MG63 (cell line): ENCODE data around the gene ARHGAP45. TPM values are rescaled to one million over a fixed set of nuclear protein-coding genes. Genes with fewer than 3 reads are reported as not detected.

Experiments used
- DNase-seq: peaks from one replicate; pipeline ENCODE4 v3.0.0-alpha.2; 2020
- H3K27me3 ChIP-seq: fragments of 250-450 bp; sonication (Bioruptor Pico); 2 replicates; pipeline ENCODE4 v1.5.1; 2020; ENCODE audit warnings: mild to moderate bottlenecking, moderate library complexity
- H3K36me3 ChIP-seq: fragments of 250-450 bp; sonication (Bioruptor Pico); 2 replicates; pipeline ENCODE4 v1.5.1; 2020; ENCODE audit warnings: mild to moderate bottlenecking, moderate library complexity
- H3K4me3 ChIP-seq: fragments of 250-450 bp; sonication (Bioruptor Pico); 2 replicates; pipeline ENCODE4 v1.5.1; 2020; ENCODE audit warnings: mild to moderate bottlenecking, moderate library complexity
- H3K9me3 ChIP-seq: fragments of 250-450 bp; sonication (Bioruptor Pico); 2 replicates; pipeline ENCODE4 v1.5.1; 2020; ENCODE audit warnings: mild to moderate bottlenecking, moderate library complexity
- total RNA-seq: library from RNA; depleted of rRNA; stranded (reverse); fragments of >200 nt; shearing (Covaris generic); gene quantifications from 2 replicates; pipeline ENCODE4 v1.2.3, GENCODE V29; 2014; ENCODE audit warnings: low replicate concordance

Gene ARHGAP45
- total RNA-seq, 1 experiment from 2014 or later: not detected

DNA sequence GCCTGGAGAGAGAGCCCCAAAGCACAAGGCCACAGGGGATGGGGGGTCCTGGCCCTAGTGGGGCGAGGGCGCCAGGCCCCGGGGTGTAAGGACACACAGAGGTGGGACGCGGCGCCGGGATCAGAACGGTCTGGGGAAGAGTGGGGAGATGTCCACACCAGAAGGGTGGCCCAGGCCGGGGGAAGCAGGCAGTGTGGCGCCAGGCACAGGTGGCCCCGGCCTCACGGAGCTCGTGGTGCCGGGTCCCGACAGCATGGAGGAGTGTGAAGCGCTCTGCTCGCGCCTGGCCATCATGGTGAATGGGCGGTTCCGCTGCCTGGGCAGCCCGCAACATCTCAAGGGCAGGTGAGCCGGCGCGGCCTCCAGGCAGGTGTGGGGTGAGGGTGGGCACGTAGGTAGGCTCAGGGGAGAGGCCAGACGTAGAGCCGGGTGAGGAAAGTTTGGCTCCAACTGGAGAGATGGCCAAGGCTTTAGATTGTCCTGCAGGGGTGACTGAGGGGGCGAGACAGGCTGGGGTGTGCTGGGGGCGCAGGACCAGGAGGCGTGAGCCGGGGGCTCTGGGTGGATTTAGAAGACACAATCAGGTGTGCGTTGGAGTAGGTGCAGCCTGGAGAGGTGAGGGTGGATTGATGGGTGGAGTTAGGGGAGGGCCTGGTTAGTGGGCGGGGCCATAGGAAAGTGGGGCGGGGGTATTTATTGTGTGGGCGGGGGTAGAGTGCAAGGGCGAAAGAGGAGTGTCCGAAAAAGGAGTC, 2.9 kb upstream of the ARHGAP45 start:
- Histone ChIP-seq H3K36me3 (no peaks in the 10 kb centered on the region), H3K4me3 (no peak overlapping the region), H3K9me3 (no peaks in the 10 kb centered on the region), H3K27me3 (no peaks in the 10 kb centered on the region)
- DNase-seq: no peak

DNA sequence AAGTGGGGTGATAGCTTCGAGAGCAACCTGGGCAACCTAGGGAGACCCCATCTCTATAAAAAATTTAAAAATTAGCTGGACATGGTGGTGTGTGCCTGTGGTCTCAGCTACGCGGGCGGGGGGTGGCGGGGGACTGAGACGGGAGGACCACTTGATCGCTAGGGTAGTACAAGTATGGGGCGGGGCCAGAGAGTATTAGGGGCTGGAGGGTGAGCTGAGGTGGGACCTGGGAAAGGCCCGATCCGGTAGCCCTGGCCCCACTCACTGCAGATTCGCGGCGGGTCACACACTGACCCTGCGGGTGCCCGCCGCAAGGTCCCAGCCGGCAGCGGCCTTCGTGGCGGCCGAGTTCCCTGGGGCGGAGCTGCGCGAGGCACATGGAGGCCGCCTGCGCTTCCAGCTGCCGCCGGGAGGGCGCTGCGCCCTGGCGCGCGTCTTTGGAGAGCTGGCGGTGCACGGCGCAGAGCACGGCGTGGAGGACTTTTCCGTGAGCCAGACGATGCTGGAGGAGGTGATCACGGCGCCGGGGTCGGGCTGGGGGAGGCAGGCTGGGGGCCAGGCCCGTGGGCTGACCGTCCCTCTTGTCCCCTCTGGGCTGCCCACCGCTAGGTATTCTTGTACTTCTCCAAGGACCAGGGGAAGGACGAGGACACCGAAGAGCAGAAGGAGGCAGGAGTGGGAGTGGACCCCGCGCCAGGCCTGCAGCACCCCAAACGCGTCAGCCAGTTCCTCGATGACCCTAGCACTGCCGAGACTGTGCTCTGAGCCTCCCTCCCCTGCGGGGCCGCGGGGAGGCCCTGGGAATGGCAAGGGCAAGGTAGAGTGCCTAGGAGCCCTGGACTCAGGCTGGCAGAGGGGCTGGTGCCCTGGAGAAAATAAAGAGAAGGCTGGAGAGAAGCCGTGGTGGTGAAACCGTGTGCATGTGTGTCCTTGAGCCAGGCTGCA, 2.0 kb upstream of the ARHGAP45 start:
- Histone ChIP-seq H3K4me3 (no peak overlapping the region), H3K9me3 (no peaks in the 10 kb centered on the region), H3K27me3 (no peaks in the 10 kb centered on the region), H3K36me3 (no peaks in the 10 kb centered on the region)
- peak; percentile 66 for DNase-seq

DNA sequence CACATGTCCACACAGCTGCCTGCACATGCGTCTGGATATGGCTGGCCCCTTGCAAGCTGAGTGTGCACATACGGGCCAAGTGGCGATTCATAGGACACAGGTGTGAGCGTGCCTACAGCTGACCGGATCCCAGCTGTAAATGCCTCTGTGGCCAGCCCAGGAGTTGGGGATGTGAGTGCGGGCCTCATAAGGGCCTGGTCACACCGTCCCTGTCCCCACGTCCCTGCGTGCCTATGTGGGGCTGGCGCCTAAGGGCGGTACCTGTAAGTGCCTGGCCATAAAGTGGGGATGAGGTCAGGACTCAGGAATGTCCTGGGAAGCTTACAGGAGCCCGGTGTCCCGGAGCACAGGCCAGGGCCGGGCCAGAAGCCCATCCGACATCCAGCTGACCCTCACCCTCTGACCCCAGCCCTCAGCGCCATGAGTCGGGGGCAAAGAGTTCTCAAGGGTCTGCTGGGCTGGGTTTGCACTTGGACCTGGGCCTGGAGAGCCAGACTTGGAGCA, 1.3 kb upstream of the ARHGAP45 start:
- no peak for DNase-seq
- no peaks in the 10 kb centered on the region for H3K36me3 ChIP-seq
- no peaks in the 10 kb centered on the region for H3K27me3 ChIP-seq
- no peak overlapping the region for H3K4me3 ChIP-seq
- H3K9me3 ChIP-seq: no peaks in the 10 kb centered on the region

DNA sequence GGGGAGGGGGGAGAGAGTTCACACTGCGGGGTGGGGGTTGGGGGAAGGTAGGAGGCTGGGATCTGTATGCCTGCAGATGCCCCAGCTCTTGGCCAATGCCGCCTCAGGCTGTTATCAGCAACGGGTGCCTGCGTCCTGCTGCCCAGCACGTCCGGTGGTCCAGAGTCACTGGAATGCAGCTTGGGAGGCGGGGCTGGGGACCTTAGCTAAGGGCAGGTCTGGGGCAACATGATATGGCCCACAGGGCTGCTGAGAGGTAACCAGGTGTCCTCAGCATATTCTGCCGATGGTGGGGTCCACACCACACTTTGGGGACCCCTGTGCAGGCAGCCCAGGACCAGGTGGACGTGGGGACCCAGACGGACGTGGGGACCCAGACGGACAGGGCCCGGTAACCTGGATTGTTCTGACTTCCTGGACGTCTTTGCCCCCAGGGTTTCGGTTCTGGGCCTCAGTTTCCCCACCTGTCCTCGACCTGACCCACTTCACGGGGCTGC, 668 bp upstream of the ARHGAP45 start:
- H3K27me3 ChIP-seq: no peaks in the 10 kb centered on the region

DNA sequence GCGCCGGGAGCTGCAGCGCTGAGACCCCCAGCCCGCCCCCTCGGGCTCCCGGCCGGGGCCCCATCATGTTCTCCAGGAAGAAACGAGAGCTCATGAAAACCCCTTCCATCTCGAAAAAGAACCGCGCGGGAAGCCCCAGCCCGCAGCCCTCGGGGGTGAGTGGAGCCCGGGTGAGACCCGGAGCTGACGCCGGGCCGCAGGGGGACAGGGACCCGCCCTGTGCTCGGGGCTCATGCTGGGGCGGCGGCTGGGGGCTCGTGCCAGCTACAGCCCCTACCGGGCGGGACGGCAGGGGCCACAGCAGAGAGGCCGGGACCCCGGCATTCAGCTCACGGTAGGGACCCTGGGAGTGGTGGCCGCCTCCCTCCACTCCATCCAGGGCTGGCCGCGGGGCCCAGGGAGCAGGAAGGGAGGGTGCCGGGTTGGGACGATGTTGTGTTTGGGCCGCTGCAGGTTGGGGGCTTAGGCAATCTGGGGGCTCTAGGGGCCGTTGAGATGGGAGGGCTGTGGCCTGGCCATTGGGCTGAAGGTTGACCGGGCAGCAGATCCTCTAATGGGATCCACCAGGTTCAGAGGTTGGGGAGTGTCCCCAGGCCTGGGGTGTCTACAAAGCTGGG, 482 bp downstream of the ARHGAP45 start:
- Histone ChIP-seq H3K36me3 (no peaks in the 10 kb centered on the region), H3K27me3 (no peaks in the 10 kb centered on the region), H3K9me3 (no peaks in the 10 kb centered on the region), H3K4me3 (no peak overlapping the region)
- DNase-seq: no peak

More for the DNA sequence above, 668 bp upstream of the ARHGAP45 start:
- Histone ChIP-seq H3K36me3 (no peaks in the 10 kb centered on the region), H3K4me3 (no peak overlapping the region), H3K9me3 (no peaks in the 10 kb centered on the region)
- DNase-seq: no peak

DNA sequence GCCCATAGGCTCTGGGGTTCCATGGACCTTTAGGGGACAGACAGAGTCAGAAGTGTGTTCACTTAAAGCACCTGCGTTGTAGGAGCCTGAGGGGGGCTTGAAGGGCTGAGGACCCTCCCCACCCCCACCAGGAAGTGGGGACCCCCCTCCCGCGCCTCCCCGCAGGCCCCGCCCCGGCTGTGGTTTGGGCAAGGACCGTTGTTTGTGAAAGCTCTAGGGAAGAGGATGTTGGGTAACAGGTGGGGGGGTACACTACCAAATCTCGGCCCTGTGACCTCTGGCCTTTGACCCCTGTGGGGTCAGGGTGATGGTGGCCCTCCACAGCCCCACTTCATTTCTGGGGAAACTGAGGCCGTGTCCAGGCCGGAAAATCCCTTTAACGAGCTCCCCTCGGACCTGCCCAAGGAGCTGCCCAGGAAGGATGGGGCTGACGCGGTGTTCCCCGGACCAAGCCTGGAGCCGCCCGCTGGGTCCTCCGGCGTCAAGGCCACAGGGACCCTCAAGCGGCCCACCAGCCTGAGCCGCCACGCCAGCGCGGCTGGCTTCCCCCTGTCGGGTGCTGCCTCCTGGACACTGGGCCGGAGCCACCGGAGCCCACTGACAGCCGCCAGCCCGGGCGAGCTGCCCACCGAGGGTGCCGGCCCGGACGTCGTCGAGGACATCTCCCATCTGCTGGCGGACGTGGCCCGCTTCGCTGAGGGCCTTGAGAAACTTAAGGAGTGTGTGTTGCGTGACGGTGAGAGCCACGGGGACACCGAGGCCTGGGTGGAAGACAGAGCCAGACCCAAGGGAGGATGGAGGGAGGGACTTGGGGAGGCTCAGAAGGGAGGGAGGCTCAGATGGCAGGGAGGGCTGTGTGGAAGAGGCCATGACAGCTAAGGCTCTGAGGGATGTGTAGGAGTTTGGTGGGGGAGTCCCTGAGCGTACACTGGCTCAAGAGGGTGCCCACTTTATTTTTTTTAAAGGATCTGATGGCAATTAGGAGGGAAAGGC, 1.3 kb downstream of the ARHGAP45 start:
- no peak for DNase-seq
- Histone ChIP-seq H3K36me3 (no peaks in the 10 kb centered on the region), H3K4me3 (no peak overlapping the region), H3K27me3 (no peaks in the 10 kb centered on the region), H3K9me3 (no peaks in the 10 kb centered on the region)

DNA sequence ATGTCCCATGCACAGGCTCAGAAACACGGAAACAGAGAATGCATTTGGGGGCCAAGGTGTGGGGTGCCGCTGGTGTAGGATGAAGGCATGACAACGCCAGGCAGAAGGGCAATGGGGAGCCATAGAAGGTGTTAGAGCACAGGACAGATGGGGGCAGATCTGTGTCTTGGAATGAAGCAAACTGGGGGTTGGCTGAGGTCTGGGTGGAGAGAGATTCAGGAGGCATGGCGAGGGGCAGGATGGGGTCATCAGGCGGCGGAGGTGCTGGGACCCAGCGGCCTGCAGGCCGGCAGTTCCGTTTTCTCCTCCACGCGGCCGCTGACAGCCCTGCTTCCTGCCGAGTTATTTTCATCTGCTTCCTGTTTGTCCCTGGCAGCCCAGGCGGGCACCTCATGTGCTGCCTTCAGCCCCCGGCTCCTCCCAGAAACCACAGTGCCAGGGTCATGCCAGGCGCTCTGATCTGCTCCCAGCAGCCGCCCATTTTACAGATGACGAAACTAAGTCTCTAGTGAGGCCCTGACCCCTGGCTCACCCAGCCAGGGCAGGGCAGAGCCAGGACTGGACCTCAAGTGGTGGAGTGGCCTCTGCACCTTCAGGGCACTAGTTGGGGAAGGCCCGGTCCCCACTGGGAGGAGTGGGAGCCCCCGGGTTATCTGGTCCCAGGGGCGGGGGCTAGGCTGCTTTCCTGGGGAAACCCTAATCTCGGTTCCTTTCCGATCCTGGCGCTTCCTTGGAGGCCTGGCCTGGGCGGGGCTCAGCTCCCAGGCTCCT, 2.2 kb downstream of the ARHGAP45 start:
- no peaks in the 10 kb centered on the region for H3K27me3 ChIP-seq
- no peaks in the 10 kb centered on the region for H3K9me3 ChIP-seq
- no peaks in the 10 kb centered on the region for H3K36me3 ChIP-seq
- DNase-seq: no peak
- H3K4me3 ChIP-seq: no peak overlapping the region

DNA sequence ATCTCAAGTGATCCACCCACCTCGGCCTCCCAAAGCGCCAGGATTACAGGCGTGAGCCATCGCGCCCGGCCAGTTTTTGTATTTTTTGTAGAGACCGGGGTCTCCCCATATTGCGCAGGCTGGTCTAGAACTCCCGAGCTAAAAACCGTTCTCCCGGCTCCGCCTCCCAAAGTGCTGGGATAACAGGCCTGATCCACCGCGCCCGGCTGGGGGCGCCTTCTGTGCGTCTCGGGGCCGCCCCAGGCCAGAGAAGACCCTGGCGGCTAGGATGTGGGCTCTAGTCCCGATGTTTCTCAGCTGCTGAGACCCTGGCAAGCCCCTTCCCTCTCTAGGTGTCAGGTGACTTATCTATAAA, 3.6 kb downstream of the ARHGAP45 start:
- no peaks in the 10 kb centered on the region for H3K36me3 ChIP-seq
- H3K4me3 ChIP-seq: no peak overlapping the region
- DNase-seq: no peak
- no peaks in the 10 kb centered on the region for H3K27me3 ChIP-seq
- no peaks in the 10 kb centered on the region for H3K9me3 ChIP-seq

DNA sequence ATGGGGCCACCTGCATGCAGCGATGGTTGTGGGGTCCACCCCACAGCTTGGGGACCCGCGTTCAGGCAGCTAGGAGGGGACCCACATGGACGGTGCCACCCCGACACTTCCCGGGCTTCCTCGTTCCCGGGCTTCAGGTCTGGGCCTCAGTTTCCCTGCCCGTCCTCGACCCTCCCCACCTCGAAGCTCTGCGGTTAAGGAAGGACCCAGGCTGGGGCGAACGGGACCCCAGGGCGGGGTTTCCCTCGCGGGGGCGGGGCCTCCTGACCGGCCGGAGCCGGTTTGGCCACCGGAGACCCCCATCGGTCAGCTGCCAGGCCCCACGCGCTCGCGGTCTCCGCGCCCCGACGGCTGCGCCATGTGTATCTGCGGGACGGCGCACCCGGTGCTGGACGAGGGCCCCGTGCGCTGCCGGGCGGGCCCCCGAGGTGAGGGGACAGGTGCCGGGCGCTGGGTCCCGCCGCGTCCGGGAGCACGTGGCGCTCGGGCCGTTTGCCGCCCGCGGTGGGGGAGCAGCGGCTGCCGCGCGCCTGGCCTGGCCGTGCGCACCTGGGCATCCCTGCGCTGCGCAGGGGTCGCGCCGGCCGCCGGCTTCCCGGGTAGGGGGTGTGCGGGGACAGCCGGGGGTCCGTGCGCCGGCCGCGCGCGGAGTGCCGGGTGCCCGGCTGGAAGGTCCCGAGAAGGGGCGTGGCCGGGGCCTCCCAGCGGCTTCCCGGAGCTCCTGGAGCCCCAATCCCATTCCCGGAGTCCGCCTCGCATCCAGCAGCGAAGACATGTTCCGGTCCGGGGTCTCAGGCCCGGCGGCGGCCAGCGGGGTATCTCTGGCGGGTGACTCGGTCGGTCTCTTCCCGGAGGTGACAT, 4.2 kb downstream of the ARHGAP45 start:
- Histone ChIP-seq H3K36me3 (no peaks in the 10 kb centered on the region), H3K9me3 (no peaks in the 10 kb centered on the region), H3K4me3 (no peak overlapping the region), H3K27me3 (no peaks in the 10 kb centered on the region)
- no peak for DNase-seq

DNA sequence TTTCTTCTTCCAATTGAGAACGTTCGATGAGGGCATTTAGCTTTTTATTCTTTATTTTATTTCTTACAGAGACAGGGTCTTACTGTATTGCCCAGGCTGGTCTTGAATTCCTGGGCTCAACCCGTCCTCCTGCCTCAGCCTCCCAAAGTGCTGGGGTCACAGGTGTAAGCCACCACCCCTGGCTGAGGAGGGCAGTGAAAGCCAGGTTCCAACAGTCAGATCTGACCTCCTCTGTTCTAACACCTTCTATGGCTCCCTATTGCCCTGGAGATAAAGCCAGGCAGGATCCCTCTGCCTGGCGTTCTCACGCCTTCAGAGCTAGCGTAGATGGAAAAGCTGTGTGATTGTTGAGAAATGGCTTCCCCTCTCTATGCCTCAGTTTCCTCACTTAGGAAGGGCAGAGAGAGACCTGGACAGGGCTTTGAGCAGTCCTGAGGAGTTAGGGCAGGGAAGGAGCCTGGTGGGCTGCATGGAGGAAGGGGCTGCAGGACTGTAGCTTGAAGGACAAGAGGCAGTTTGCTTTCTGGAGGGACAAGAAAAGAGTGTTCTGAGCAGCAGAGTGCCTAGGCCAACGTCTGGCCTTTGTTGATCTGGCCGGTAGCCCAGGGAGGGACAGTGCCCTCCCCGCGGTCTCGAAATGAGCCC, 5.5 kb downstream of the ARHGAP45 start:
- Histone ChIP-seq H3K9me3 (no peaks in the 10 kb centered on the region), H3K36me3 (no peaks in the 10 kb centered on the region), H3K4me3 (no peak overlapping the region), H3K27me3 (no peaks in the 10 kb centered on the region)
- no peak for DNase-seq

DNA sequence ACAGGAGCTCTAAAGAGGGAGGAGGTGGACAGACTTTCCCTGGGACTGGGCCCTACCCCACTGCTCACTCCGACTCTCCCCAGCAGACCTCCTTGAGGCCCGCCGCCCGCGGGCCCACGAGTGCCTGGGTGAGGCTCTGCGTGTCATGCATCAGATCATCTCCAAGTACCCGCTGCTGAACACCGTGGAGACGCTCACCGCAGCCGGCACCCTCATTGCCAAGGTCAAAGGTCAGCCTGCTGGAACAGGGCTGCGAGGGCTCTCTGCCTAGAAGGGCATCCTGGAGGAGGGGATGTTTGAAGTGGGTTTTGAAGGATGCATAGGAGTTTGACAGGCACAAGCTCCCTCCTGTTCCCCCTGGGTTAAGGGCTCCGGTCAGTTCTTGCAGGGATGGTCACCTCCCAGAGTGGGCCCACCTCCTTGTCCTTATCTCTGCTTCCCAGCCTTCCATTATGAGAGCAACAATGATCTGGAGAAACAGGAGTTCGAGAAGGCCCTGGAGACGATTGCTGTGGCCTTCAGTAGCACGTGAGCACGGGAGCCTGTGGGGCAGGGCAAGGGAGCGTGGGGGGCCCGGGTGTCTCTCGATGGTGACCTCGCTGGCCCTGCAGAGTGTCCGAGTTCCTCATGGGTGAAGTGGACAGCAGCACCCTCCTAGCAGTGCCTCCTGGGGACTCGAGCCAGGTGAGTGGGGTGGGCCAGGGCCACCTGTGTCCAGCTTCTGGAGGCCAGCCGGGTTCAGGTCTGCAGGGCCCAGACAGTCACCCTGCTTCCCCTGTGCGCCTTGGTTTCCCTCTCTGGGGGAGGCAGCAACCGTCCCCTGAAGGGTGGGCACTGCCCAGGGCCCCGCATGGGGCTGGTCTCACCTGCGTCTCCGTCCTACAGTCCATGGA, 6.3 kb downstream of the ARHGAP45 start:
- Histone ChIP-seq H3K9me3 (no peaks in the 10 kb centered on the region), H3K4me3 (no peak overlapping the region), H3K36me3 (no peaks in the 10 kb centered on the region), H3K27me3 (no peaks in the 10 kb centered on the region)
- no peak for DNase-seq

DNA sequence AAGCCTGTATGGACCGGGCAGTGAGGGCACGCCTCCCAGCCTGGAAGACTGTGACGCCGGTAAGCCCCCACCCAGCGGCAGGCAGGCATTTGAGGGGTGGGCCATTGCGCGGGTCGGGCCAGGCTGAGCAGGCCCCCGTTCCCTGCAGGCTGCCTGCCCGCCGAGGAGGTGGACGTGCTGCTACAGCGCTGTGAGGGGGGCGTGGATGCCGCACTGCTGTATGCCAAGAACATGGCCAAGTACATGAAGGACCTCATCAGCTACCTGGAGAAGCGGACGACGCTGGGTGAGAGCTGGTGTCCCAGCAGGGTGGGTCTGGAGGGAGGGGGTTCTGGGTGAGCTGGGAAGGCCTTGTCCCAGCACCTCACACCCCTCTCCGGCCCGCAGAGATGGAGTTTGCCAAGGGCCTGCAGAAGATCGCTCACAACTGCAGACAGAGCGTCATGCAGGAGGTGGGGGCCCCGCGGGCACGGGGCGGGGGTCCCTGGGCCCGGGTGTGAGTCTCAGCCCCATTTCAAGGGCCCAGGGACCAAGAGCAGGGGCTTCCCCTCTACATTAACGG, 7.1 kb downstream of the ARHGAP45 start:
- H3K36me3 ChIP-seq: no peaks in the 10 kb centered on the region
- no peak for DNase-seq
- no peaks in the 10 kb centered on the region for H3K27me3 ChIP-seq
- no peaks in the 10 kb centered on the region for H3K9me3 ChIP-seq
- no peak overlapping the region for H3K4me3 ChIP-seq
